Left ventricle myocardium inferior (tissue), 1 donor: Measurements from ENCODE around the gene BNC2. TPM values are rescaled to one million over a fixed set of nuclear protein-coding genes. Genes with fewer than 3 reads are reported as not detected.

Source experiments
- DNase-seq: peaks from one replicate; pipeline ENCODE4 v3.0.0-alpha.2; 2020
- H3K27ac ChIP-seq: fragments of 200-600 bp; replicated peaks from 2 replicates; pipeline ENCODE4 v1.8.0; 2021
- H3K27me3 ChIP-seq: fragments of 200-600 bp; 2 replicates; pipeline ENCODE4 v1.8.0; 2021; ENCODE audit warnings: low read depth
- H3K36me3 ChIP-seq: fragments of 200-600 bp; 2 replicates; pipeline ENCODE4 v1.8.0; 2021
- H3K4me1 ChIP-seq: fragments of 200-600 bp; 2 replicates; pipeline ENCODE4 v1.8.0; 2021
- H3K4me3 ChIP-seq: fragments of 200-600 bp; 2 replicates; pipeline ENCODE4 v1.8.0; 2021; ENCODE audit warnings: mild to moderate bottlenecking, moderate library complexity
- H3K9me3 ChIP-seq: fragments of 200-600 bp; replicated peaks from 2 replicates; pipeline ENCODE4 v1.8.0; 2021
- CTCF ChIP-seq: fragments of 200-600 bp; IDR thresholded peaks from 2 replicates; pipeline ENCODE4 v1.8.0; 2021; ENCODE audit warnings: antibody characterized with exemption, mild to moderate bottlenecking, borderline replicate concordance
- intact Hi-C: fragments of 100-400 bp; cut with micrococcal nuclease; formaldehyde crosslinking; loops from one replicate; pipeline ENCODE4 v1.11.0; 2022
- total RNA-seq: library from RNA; stranded (reverse); fragmentation: NEBNext Ultra II Directional; extraction: Animal tissue kit (Norgen Biotek cat#: 25700); gene quantifications from one replicate; pipeline ENCODE4 v1.2.1, GENCODE V29; 2021
- donor health status: DM: no; HTN: yes; CAD: no; lungs with severe emphysema.

Gene BNC2
- total RNA-seq, 1 donor from 2014 or later: 3.5 TPM

GRCh38 chr9:16705111-16705604 is 165.3 kb downstream of the BNC2 start:
- no peaks in the 10 kb centered on the region for H3K27me3 ChIP-seq

GRCh38 chr9:16704116-16705110 is 166.1 kb downstream of the BNC2 start:
- peaks cover 19% of the 10 kb centered on the region for H3K4me1 ChIP-seq

More at GRCh38 chr9:16705111-16705604, 165.3 kb downstream of the BNC2 start:
- Histone ChIP-seq H3K27ac (peak overlapping the region; percentile 92), H3K9me3 (no peaks in the 10 kb centered on the region), H3K4me3 (peak overlapping the region; percentile 57), H3K4me1 (peaks cover 19% of the 10 kb centered on the region), H3K36me3 (no peaks in the 10 kb centered on the region)
- peak; percentile 83 for DNase-seq
- no peak for TF ChIP-seq CTCF
- intact Hi-C loops: no loop called here

GRCh38 chr9:16701347-16701746 is 169.1 kb downstream of the BNC2 start:
- Histone ChIP-seq H3K36me3 (no peaks in the 10 kb centered on the region), H3K27ac (no peak overlapping the region), H3K27me3 (no peaks in the 10 kb centered on the region), H3K9me3 (no peaks in the 10 kb centered on the region), H3K4me3 (no peak overlapping the region), H3K4me1 (peaks cover 19% of the 10 kb centered on the region)
- intact Hi-C loops: no loop called here
- no peak for DNase-seq
- TF ChIP-seq CTCF: no peak

More at GRCh38 chr9:16704116-16705110, 166.1 kb downstream of the BNC2 start:
- H3K9me3 ChIP-seq: no peaks in the 10 kb centered on the region
- H3K36me3 ChIP-seq: no peaks in the 10 kb centered on the region
- peak; percentile 51 for DNase-seq
- intact Hi-C loops: no loop called here
- no peak for TF ChIP-seq CTCF
- H3K4me3 ChIP-seq: peak overlapping the region; percentile 57
- H3K27ac ChIP-seq: peak overlapping the region; percentile 92
- H3K27me3 ChIP-seq: no peaks in the 10 kb centered on the region

GRCh38 chr9:16693616-16694015 is 176.9 kb downstream of the BNC2 start:
- Histone ChIP-seq H3K4me1 (peaks cover 17% of the 10 kb centered on the region), H3K4me3 (no peak overlapping the region), H3K9me3 (no peaks in the 10 kb centered on the region), H3K36me3 (no peaks in the 10 kb centered on the region), H3K27me3 (no peaks in the 10 kb centered on the region), H3K27ac (no peak overlapping the region)
- intact Hi-C loops: no loop called here
- no peak for DNase-seq
- no peak for TF ChIP-seq CTCF

GRCh38 chr9:16690628-16691027 is 179.8 kb downstream of the BNC2 start:
- peaks cover 17% of the 10 kb centered on the region for H3K4me1 ChIP-seq
- H3K36me3 ChIP-seq: no peaks in the 10 kb centered on the region
- H3K27me3 ChIP-seq: no peaks in the 10 kb centered on the region
- no peak for DNase-seq
- no peaks in the 10 kb centered on the region for H3K9me3 ChIP-seq
- intact Hi-C loops: no loop called here
- TF ChIP-seq CTCF: no peak
- H3K4me3 ChIP-seq: no peak overlapping the region
- H3K27ac ChIP-seq: no peak overlapping the region
